Stimulated activated CD8-positive, alpha-beta memory T cell treated with anti-CD3 and anti-CD28 coated beads, Interleukin-4, amount 100 ng/mL, for 24 hours (primary cell): ENCODE data around the gene DLG2.

ENCODE experiments used
- DNase-seq: peaks from one replicate; pipeline ENCODE4 v3.0.0-alpha.2; 2020; ENCODE audit warnings: low read depth

The DLG2 gene

DNA sequence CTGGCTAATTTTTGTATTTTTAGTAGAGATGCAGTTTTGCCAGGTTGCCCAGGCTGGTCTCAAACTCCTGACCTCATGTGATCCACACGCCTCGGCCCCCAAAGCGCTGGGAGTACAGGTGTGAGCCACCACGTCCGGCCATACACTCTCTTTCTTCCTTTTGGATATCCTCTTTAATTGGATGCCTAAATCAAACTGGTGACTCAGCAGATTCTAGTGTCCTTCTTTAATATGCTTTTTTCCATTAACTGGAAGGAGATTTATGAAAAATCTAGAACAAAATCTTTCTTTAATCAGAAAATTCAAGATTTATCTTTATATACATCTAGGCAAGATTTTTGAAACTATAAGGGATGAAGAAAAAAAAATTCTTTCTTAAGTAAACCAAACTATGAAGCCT, 1371.7 kb downstream of the DLG2 start:
- DNase-seq = no peak

DNA sequence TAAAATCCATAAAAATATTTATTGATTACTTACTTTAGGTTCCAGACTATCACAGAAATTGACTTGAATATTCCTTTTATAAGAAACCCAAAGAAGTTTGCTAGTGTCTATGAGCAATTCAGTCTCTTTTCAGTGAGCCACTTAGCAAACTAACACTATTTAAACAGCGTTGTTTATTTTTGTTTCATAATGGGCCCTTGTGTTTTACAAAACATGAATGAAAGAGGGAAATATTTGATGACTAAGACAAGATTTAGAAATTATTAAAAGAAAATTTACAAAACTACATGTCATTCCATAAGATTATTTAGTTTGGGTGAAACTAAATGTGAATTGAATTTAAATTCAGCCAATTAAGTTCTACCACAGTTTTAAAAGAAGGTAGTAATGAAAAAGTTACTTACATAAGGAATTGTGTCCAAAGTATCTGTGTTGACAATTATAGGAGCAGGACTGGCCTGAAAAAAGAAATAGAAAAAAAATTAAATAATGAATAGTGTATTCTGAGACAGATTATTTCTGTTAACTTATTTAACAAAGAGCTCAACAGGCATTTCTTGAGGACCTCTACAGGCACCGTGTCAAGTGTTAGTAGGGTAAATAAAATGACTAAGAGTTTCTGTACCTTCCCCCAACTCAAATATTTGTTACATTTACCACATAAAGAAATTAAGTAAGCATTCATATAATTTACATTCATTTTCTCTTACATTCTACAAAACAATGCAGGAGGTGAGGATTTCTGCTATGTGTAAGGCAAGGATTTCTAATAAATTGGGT, 1376.1 kb downstream of the DLG2 start:
- DNase-seq = no peak

DNA sequence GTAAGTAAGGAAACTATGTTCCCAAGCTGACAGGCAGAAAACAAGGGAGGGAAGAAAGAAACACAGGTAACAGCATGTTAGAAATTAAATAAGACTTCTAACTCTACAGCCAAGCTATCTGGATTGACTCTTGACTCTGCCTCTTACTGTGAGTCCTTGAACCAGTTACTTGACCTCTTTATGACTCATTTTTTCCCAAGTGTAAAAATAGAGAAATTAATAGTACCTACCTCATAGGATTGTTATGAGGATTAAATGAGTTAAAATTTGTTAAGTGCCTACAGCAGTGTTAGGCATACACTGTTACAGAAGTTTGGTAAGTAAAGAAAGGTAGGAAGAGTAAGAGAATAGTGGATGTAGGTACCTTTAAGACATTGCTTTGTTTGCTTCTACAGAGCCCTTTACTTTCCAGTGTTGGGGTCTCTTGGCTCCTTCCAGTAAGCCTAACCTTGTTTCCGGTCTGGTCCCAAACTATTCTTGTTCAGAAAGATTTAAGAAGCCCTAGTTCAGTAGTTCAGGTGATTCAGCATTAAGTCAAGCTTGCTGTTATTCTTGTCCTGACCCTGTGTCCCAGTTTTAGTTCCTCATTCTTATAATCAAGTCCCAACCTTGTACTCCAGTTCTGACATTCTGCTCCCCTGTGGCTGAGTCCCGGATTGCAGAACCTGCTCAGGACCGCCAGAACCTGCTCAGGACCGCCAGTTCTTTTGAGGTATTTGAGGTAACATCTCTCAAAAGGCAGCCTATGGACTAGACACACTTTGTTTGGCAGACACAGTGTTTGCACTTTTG, 1377.6 kb downstream of the DLG2 start:
- DNase-seq = no peak

DNA sequence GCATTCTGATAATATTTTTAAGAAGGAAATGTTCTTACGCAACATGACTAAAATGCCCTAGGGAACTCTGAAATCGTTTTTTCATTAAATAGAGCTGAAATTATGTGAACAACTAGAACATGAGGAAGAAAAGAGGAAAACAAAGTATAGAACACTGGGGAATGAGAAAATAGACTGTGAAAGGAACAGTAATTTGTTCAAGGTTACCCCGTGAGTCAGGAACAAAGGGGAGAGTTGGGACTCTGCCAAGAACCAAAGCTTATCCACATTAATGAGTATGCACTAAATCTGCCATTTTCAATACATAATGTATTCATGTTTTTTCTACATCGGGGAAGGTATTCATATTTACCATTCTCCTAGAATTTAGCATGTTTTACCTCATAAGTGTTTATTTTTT, 1379.2 kb downstream of the DLG2 start:
- no peak for DNase-seq

DNA sequence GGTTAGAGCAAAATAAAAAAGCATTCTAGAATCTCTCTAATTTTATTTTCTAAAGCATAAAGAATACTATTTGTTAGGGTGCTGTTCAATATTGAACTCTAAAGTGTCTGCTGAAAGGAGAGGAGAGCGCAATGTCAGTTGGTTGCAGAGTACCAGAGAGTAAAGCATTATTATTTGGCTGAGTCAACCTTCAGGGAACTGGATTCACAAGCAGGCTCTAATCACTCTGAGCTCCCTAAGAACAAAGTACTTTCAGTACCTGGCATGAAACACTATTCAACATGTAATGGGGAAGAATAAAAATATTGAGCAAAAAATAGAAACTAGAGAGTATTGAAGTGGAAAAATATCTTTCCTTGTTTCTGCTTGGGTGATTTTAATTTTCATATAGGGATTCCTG, 1380.0 kb downstream of the DLG2 start:
- DNase-seq = no peak

DNA sequence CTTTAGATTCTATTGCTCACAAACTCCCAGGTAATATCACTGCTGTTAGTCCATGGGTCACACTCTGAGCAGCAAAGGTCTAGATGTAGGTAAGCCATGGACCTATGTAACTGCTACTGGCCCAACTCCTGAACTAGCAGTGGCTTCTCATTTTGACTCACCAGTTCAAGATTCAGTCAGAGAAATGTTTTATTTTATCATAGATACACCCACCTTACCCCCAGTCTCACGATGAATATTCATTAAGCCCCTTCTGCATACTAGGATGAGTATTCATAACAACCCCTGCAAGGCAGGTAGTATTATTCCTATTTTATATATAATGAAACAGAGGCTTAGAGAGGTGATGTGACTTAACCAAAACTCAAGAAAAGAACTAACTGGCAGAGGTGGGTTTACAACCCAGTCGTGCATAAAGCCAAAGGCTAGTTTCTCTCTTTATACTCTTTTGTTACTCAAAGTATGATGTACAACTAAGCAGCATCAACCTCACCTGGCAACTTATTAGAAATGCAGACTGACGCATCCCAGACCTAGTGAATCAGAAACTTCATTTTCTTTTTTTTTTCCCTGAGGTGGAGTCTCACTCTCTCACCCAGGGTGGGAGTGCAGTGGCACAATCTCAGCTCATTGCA, 1383.4 kb downstream of the DLG2 start:
- DNase-seq = no peak

DNA sequence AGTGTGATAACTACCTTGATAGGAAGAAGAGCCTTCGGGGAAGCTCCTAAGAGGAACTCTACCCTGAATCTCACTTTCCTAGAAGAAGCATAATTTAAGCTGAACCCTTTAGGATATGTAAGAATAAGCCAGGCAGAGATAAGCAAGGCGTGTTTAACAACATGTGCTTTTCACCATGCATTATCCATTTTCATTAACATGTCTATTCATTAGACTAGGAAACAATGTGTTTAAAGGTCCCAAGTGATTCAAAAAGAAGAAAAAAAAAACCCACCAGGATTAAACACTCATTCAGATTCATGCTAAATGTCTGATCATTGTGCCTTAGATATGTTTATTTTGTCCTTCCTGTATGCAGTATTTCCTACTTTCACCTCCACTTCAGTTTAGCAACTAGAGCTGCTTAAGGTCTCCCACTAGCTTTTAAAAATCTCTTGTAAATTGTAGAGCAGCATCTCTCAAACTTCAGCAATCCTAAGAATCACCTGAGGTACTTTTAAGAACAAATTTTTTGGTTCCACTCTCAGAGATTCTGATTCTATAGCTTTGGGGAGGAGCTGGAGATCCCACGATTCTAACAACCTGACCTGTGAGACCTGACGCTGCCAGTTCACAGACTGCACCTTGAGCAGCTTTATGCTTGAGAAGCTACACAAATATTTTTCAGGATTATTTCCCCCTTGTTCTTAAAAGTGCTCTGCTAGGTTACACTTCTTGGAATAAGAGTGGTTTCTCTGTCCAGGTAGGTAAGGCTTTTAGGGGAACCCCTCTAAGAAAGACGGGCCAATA, 1385.6 kb downstream of the DLG2 start:
- no peak for DNase-seq

DNA sequence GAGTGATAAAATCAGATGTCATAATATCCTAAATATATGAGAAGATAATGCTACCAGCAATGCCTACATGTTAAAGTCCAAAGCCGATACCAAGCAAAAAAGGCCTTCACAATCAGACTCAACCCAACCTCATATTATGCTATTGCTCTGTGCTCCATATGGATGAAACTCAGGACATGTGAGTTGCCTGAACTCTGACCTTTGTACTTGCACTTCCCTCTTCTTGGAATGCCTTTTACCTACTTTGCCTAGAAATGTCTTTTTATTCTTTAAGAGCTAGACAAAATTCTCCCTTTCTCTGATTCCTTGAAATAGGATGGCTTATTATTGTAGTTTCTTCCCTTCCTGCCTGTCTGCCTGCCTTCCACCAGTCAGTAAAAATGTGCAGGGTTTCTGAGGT, 1386.3 kb downstream of the DLG2 start:
- DNase-seq = no peak

DNA sequence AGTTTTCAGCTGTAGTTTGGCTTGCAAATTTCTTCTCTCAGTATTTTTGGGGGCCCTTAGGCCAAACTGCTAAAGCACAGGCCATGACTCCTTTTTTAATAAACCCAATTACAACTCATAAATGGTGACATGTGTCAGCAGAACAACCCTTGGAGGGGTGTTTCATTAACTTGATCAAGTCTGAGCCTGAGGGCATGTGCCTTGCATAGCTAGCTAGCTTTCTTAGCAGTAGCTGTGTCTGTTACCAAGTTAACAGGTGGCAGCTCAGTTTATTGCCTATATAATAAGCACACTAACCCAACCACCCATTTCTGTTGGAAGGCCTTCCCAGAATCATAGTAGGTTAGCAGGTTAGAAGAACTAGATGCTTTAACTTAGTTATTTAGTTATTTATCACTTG, 1390.7 kb downstream of the DLG2 start:
- DNase-seq = no peak

DNA sequence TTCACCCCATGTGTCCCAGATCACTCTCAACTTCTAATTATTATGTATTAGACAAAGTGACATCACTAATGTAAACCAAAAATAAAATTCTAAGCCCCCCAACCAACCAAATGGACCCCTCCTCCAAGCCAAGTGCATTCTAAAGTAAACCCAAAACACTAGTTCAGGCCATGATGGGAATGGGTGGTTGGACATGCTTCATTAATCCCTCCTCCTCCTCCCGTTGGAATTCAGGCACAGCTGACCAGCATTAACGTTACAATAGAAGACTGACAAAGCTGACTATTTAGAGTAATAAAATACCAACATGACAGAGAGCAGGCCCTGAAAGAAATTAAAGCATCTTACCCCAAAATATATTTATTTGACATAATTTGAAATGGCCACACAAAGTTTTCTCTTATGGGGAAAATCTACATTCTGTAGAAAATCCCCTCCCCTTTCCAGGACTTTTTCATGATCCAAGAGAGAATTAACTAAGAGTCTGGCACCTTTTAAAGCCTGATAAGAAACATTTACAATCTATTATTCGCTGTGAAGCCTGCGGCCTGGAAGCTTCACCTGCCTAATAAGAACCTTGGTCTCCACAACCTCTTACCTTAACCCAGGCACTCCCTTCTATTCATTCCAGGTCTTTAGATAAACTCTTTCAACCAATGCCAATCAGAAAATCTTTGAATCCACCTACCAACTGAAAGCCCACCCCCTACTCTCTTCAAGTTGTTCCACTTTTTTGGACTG, 1392.5 kb downstream of the DLG2 start:
- DNase-seq = no peak

DNA sequence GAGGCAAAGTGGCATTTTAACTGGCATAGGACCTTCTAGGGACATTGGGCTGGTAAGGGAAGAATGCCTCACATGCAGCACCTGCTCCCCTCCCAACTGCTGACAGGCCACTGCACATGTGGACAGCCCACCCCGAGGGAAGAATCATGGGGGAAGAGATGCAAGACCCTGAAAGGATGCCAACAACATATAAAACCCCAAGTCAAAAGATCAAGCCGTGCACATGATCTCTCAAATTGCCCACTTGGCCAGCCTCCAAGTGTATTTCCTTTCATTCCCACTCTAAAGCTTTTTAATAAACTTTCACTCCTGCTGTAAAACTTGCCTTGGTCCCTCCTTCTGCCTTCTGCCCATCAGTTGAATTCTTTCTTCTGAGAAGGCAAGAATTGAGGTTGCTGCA, 1393.1 kb downstream of the DLG2 start:
- no peak for DNase-seq

DNA sequence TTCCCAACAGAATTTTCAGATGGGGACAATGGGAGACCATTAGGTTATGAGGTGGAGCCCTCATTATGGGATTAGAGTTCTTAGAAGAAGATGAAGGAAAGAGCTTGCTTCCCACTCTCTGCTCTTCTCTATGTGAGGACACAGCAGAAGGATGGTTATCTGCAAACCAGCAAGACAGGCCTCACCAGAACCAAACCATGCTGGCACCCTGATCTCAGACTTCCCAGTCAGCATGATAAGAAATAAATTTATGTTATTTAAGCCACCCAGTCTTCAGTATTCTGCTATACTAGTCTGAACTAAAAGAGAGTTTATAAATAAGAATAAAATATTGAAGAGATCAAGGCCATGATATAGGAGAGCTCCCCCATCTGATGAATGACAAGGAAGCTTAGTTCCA, 1394.6 kb downstream of the DLG2 start:
- no peak for DNase-seq

DNA sequence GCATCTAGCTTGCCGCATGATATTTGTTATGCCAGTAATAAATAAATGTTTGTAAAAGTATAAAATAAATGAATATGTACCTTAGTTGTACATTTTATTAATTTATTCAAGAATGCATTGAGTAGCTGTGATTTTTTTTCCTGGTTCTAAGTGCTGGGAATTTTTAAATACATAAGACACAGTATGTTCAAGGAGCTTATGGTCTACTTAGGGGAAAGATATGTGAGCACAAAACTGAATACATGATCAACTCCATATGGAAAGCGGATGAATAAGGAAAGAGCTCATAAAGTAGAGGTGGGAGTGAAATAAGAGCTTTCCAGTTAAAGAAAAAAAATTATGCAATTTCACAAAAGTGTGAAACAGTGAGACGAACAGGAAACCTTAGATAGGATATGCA, 1396.7 kb downstream of the DLG2 start:
- DNase-seq = no peak

DNA sequence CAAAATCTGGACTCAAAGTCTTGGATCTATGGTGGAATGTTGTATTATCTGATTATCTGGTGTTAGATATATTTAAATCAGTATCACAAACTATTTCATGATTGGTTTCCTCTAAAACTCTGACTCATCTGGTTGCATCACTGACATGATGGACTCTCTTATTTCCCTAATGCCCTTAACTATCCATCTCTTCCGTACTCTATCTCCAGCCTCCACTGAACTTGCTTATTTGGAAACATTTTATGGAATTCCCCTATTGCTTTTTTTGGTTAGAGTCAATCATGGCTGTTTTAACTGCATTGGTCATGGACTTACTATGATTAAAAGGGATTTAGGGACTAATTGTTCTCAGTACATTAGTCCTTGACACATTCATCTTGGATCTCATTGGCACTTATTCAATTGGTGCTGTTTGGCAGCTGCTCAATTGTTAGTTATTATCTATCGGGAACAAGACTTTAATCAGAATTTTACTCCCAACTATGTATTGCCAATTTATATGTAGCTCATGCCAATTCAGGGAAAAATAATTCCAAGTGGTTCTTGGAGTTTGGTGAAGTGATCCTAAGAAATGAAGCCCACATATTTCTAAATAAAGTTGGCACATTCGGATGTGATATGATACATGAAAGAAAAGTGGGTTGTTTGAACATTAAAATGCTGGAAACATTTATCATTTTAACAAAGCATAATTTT, 1399.0 kb downstream of the DLG2 start:
- DNase-seq = no peak

DNA sequence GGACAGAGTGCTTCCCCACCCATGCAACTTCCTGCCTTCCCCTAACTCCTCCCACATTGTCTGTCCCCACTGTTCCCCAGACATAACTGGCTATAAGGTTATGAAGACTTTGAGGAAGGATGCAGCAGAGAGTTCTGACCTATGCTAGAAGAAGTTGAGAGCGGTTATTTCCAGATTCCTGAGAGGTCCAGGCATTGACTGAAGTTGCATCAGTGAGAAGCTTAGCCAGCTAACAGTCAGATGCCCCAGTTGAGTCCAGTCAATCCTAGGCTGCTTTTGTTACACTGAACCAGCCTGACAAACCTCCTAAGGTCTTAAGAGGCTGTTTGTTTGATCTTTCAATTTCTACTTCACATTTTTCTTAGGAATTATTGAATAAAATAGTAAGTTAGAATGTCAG, 1403.1 kb downstream of the DLG2 start:
- DNase-seq = no peak

DNA sequence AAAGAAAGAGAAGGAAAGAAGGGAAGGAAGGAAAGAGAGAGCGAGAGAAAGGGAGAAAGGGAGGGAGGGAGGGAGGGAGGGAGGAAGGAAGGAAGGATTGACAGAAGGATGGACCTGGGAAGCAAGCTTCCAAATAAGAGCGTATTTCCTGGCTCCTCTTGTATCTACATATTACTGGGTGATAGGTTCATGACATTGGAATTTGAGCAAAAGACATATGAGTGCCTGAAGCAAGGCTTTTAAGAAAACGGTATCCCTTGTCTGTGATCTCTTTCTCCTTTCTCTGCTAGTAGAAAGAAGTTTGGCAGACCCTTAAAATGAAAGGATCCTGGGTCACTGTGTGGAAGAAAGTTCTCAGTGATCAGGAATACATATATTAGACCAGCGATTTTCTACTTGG, 1408.8 kb downstream of the DLG2 start:
- DNase-seq = no peak

DNA sequence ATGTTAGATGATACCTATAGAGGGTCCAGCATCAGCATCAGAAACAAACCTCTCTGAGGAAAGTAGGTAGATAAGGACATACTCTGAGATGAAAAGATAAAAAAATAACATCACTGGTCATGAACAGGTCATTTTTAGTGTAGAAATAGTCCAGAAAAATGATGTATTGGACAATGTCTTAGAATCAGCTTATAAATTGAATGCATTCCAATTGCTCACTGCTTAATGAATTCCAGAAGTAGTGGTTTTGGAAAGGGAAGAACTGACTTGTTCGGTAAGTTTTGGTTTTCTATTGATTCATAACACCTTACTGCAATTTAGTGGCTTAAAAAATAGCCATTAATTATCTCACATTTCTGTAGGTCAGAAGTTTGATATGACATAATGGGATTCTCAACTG, 1411.5 kb downstream of the DLG2 start:
- no peak for DNase-seq

DNA sequence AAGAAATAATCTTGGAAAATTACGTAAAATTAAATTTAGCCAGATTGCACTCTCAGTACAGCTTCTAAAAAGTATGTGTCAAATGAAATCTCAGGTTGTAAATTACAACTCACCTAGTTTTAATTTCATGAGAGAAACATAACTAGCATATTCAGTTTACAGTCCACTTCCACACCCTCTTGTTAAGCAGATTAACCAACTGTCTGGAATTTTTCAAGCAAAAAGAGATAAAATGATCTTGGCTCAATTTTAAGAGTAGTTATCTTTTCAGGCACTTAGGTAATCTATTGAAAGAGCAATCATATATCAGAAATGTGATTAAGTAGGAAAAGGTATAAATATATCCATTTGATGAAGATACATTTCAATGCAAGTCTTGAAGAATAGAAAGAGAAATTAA, 1412.6 kb downstream of the DLG2 start:
- no peak for DNase-seq

DNA sequence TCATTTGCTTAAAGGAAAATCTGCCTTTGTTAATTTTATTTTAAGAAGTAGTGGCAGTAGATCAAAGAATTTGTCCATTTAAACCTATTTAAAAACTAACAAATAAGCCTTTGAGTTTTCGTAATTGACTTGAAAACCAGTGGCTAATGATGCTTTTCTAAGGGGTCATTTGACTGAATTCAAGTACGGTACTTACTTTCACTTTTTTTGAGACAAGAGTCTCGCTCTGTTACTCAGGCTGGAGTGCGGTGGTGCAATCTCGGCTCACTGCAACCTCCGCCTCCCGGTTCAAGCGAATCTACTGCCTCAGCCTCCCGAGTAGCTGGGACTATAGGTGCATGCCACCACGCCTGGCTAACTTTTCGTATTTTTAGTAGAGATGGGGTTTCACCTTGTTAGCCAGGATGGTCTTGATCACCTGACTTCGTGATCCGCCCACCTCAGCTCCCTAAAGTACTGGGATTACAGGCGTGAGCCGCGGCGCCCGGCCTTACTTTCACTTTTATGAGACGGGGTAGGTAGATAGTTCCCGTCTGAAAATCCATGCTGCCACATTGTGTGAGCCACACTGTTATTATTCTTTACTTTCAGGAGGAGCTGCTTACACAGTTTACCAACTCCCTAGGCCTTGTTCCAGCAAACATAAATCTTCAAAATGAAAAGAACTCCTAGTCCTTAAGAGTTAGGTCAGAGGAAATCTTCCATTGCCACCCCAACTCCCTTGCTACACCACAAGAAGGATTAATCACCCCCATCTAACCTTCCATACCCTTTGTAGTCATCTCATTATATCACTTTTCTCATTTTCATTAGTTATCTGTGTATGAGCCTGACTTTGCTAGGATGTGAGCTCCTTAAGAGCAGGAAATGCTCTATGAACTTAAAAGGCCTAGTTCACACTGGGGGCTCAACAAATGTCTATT, 1414.4 kb downstream of the DLG2 start:
- DNase-seq = no peak

DNA sequence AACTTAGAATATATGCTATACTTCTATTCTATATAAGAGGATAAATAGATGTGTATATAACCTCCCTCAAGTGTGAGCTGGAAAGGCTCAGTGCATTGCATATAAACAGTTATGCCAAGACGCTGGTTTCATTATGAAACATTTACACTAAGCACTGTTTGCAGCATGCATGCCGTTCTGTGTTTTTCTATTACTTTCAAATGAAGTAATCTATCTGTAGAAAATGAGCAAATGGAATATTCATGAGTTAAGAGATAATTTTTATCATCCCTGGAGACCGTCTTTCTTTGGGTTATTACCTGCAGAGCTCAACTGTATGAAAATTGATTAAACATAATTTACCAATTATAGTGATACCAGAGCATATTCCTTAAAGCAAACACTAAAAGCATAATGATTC, 1415.2 kb downstream of the DLG2 start:
- no peak for DNase-seq
